Measurements from ENCODE around the gene KCNJ12. TPM values are rescaled to one million over a fixed set of nuclear protein-coding genes. Genes with fewer than 3 reads are reported as not detected.
"Not testable (repeated sequence)": the region's sequence is repeated elsewhere in the genome, so short reads cannot be mapped to it uniquely, and the experiment has no call there.

Gene KCNJ12
- total RNA-seq, 1 donor from 2014 or later: not detected

DNA sequence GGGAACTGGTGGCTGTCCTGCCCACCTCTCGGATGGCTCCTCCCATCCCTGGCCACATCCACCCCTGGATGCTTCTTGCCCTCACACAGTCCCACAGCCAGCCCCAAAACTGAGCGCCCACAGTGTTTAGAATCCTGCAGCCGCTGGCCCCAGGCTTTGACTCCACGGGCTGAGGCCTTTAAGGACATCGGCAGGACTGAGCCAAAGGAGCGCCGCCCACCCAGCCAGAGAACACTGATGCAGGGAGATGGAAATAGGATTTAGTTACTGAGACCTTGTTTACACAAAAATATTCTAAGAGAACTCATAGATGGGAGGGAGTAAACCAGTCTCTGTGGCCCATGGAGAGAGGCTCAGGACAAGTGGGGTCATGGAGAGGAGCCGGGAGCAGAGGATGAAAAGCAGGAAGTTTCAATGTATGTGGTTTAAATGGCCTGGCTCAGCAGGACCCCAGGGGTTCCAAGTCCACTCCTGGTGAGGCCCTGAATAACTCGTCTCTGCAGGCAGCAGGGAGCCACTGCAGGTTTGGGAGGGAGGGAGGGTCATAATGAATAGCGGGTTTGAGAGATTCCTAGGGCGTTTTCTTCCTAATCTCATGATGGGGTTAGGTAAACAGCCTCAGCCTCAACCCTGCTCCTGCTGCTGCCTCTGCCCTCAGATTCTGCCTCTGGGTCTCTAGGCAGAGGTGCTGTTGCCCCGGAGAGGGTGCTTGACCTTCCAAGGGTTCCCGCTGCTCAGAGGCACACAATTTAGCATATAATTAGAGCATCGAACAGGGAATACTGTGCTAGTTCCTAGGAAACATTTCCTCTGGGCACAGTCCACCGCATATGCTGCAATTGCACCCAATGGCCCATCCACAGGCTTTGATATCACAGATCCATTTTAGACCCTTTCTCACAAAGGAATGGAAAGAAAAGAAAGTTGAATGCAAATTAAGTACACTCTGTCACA, 61.0 kb downstream of the KCNJ12 start:
- ATAC-seq (ENCODE audit: low read depth); H3K9me3 Mint-ChIP-seq; H3K36me3 Mint-ChIP-seq (ENCODE audit: low read depth); H3K27me3 Mint-ChIP-seq; H3K4me3 Mint-ChIP-seq; DNase-seq; intact Hi-C loops (cut with micrococcal nuclease); H3K27ac Mint-ChIP-seq; H3K4me1 Mint-ChIP-seq; POLR2A ChIA-PET; CTCF ChIA-PET: not testable (repeated sequence)

DNA sequence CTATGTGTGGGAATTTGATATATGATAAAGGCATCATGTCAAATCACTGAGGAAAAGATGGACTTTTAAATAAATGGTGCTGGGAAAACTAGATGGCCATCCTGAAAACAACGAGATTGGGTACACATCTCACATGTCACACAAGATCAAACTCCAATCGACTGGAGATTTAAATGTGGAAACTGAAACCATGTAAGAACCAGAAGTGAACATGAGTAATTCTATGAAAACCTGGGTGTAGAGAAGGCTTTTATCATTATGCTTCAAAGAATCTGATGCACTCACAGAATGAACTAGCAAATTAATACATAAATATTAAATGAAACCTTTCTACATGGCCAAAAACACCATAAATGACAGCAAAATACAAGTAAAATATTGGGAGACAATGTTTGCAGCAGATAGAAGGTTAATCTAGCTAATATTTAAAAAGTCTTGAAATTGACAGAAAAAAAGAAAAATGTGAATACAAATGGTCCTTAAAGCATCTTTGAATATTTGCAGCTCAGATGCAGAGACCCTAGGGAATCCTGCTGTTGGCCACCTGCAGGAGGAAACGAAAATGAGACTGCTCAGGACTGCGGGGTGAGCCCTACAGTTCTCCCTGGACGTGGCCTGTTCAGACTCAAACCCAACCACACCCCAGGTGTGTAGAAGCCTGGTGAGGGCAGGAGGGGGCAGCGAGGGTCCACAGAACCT, 62.3 kb downstream of the KCNJ12 start:
- H3K4me1 Mint-ChIP-seq; CTCF ChIA-PET; H3K27me3 Mint-ChIP-seq; POLR2A ChIA-PET; H3K36me3 Mint-ChIP-seq (ENCODE audit: low read depth); H3K9me3 Mint-ChIP-seq; intact Hi-C loops (cut with micrococcal nuclease); H3K27ac Mint-ChIP-seq; H3K4me3 Mint-ChIP-seq; ATAC-seq (ENCODE audit: low read depth); DNase-seq: not testable (repeated sequence)

DNA sequence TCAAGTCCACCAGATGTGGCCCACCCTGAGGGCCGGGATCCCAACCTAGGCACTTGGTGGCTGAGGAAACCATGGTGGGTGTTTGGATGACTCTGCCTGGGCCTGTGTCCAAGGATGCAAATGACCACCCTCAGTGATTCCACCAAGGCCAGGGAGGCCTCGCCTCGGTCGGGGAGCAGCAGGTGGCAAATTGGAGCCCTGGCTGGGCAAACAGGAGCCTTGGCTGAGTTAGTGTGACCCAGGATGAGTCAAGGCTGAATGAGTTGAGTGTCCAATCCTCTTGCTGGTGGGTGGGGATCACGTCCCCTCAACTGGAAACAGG, 62.8 kb downstream of the KCNJ12 start:
- H3K27ac Mint-ChIP-seq; POLR2A ChIA-PET; H3K9me3 Mint-ChIP-seq; DNase-seq; H3K4me1 Mint-ChIP-seq; intact Hi-C loops (cut with micrococcal nuclease); H3K36me3 Mint-ChIP-seq (ENCODE audit: low read depth); CTCF ChIA-PET; H3K27me3 Mint-ChIP-seq; ATAC-seq (ENCODE audit: low read depth); H3K4me3 Mint-ChIP-seq: not testable (repeated sequence)

DNA sequence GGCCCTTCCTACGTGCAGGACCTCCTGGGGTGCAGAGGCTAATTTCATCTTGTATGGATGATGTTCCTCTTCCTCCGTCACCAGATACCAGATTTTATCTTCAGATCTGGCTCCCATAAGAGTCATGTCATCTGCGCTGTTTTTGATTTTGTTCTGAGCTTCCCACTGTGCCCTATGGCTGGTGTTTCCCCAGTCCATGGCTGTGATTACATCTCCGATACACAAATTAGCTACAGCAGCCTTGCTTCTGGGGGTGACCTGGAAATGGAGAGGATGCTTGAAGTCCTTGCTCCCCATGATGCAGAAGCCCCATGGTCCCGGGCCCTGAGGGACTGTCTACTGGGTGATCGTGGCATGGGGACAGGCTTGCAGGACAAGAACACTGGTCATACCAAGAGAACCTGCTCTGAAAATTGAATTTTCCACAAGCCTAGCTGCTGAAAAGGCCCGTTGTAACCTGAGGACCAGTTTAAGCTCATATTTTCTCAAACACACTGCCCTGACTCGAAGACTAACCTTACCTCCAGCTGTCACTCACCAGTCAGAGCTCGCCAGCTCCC, 69.0 kb downstream of the KCNJ12 start:
- intact Hi-C loops (cut with micrococcal nuclease): no loop called here
- DNase-seq: no peak
- TF ChIP-seq, protein P1, sequence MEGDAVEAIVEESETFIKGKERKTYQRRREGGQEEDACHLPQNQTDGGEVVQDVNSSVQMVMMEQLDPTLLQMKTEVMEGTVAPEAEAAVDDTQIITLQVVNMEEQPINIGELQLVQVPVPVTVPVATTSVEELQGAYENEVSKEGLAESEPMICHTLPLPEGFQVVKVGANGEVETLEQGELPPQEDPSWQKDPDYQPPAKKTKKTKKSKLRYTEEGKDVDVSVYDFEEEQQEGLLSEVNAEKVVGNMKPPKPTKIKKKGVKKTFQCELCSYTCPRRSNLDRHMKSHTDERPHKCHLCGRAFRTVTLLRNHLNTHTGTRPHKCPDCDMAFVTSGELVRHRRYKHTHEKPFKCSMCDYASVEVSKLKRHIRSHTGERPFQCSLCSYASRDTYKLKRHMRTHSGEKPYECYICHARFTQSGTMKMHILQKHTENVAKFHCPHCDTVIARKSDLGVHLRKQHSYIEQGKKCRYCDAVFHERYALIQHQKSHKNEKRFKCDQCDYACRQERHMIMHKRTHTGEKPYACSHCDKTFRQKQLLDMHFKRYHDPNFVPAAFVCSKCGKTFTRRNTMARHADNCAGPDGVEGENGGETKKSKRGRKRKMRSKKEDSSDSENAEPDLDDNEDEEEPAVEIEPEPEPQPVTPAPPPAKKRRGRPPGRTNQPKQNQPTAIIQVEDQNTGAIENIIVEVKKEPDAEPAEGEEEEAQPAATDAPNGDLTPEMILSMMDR (IDR thresholded peaks at IDR 0.05): no peak
- Mint-ChIP-seq H3K4me3 (no peak overlapping the region), H3K4me1 (no peaks in the 10 kb centered on the region), H3K27ac (no peak overlapping the region), H3K36me3 (ENCODE audit: low read depth) (no peaks in the 10 kb centered on the region), H3K27me3 (peaks cover 11% of the 10 kb centered on the region), H3K9me3 (peaks cover 2% of the 10 kb centered on the region)
- ATAC-seq (ENCODE audit: low read depth): no peak
- ChIA-PET POLR2A (no interaction called here), CTCF (interaction anchor here (0.8 kb wide), 1 partner anchor 68 kb away, joined by 3 read pairs; no protein-coding TSS in a partner anchor)

DNA sequence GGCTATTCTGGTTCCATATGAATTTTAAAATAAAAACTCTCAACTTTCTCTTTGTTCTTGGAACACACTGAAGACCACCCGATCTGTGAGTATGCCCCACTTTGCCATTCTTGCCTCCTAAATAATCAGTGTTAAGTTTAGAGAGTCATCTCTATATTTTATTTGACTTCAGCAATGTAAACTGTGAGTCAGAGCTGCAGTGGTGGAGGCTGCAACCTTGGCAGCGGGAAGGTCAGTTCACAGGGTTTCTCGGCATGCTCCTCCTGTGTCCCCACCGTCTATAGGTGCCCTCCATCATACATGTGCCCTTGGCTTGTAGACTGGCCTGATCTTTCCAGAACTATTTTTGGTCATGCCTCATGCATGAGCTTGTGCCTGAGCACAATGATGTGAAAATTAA, 71.4 kb downstream of the KCNJ12 start:
- intact Hi-C loops (cut with micrococcal nuclease); H3K9me3 Mint-ChIP-seq; CTCF ChIA-PET; POLR2A ChIA-PET; DNase-seq; H3K27ac Mint-ChIP-seq; H3K4me3 Mint-ChIP-seq; H3K4me1 Mint-ChIP-seq; H3K36me3 Mint-ChIP-seq (ENCODE audit: low read depth); ATAC-seq (ENCODE audit: low read depth): not testable (repeated sequence)
- peaks cover 15% of the 10 kb centered on the region for H3K27me3 Mint-ChIP-seq

DNA sequence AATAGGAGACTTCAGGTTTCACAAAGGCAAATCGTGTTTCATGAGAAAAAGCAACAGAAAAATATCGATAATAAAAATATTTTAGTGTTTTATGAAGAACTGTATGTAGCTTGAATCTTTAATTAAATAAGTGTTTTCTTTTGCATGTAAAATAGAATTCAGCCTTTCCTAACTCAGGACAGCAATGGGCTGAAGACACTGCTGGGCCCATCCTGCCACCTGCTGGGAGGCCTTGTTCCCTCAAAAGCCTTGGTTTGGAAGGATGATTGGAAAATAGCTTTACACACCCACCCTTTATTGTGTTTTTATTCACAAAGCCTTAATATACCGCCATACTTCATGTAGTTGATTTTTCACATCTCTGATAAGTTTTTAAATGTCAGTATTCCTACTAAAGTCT, 73.7 kb downstream of the KCNJ12 start:
- intact Hi-C loops (cut with micrococcal nuclease): loop anchor here (1.0 to 10.0 kb wide), 4 partner anchors 75 to 170 kb away; partner anchors contain the start of gene KCNJ12
- CTCF ChIA-PET: interaction anchor here (1.5 kb wide), 1 partner anchor 63 kb away, joined by 3 read pairs; no protein-coding TSS in a partner anchor
- peaks cover 27% of the 10 kb centered on the region for H3K27me3 Mint-ChIP-seq
- H3K36me3 Mint-ChIP-seq (ENCODE audit: low read depth); ATAC-seq (ENCODE audit: low read depth); H3K27ac Mint-ChIP-seq; DNase-seq; H3K4me1 Mint-ChIP-seq; H3K9me3 Mint-ChIP-seq; POLR2A ChIA-PET; H3K4me3 Mint-ChIP-seq: not testable (repeated sequence)

DNA sequence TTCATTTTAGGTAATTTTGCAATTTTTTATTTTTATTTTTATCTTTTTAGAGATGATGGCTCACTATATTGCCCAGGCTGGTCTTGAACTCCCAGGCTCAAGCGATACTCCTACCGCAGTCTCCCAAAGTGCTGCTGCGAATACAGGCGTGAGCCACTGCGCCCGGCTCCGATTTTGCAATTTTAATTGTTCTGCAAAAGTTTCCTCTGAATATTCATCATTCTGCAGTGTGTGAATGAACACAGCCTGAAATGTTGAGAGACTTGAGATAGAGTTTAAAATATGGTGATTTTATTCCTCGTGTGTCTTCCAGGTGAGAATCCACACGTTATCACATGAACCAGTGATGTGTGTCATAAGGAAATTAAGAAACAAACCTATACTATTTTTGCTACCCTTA, 75.8 kb downstream of the KCNJ12 start:
- ATAC-seq (ENCODE audit: low read depth): no peak
- no peak for DNase-seq
- intact Hi-C loops (cut with micrococcal nuclease): loop anchor here (1.0 to 10.0 kb wide), 5 partner anchors 59 to 331 kb away; partner anchors contain the start of gene KCNJ12
- no peaks in the 10 kb centered on the region for H3K9me3 Mint-ChIP-seq
- H3K36me3 Mint-ChIP-seq (ENCODE audit: low read depth): no peaks in the 10 kb centered on the region
- peaks cover 10% of the 10 kb centered on the region for H3K4me1 Mint-ChIP-seq
- peaks cover 35% of the 10 kb centered on the region for H3K27me3 Mint-ChIP-seq
- no peak overlapping the region for H3K27ac Mint-ChIP-seq
- ChIA-PET CTCF (no interaction called here), POLR2A (no interaction called here)
- no peak overlapping the region for H3K4me3 Mint-ChIP-seq
- TF ChIP-seq, protein P1 (IDR thresholded peaks at IDR 0.05): no peak

Measured in activated B cell treated with CpG ODN at 0.5 μM for 24 hours (primary cell).